Neural cell (in vitro differentiated cells): Measurements from ENCODE around the gene ARF3. TPM values are rescaled to one million over a fixed set of nuclear protein-coding genes. Genes with fewer than 3 reads are reported as not detected.
A peak's percentile ranks its signal among the peaks of the same experiment; 100 is the strongest.

Source experiments
- H2AFZ ChIP-seq: fragments of 200-600, 300-800 bp; sonication (generic), shearing (Covaris generic); 2 replicates; pipeline ENCODE4 v1.6.0; 2014; ENCODE audit warnings: low read depth, mild to moderate bottlenecking, antibody characterized with exemption, low read length, moderate library complexity
- H3F3A ChIP-seq: fragments of 200-600 bp; shearing (Covaris generic); 2 replicates; pipeline ENCODE4 v1.6.1; 2016; ENCODE audit warnings: mild to moderate bottlenecking, moderate library complexity, mixed read lengths, antibody characterized with exemption, low read length; ENCODE audit not compliant: insufficient read depth, poor library complexity, severe bottlenecking
- H3K27ac ChIP-seq: fragments of 200-600, 300-800 bp; sonication (generic), shearing (Covaris generic); 2 replicates; pipeline ENCODE4 v1.5.1; 2014; ENCODE audit warnings: mild to moderate bottlenecking, low read length, moderate library complexity
- H3K27me3 ChIP-seq: fragments of 300-800, 200-600 bp; sonication (generic), shearing (Covaris generic); 2 replicates; pipeline ENCODE4 v1.6.0; 2014; ENCODE audit warnings: mild to moderate bottlenecking, low read depth, low read length, moderate library complexity; ENCODE audit not compliant: insufficient read depth
- H3K36me3 ChIP-seq: fragments of 300-800, 200-600 bp; sonication (generic), shearing (Covaris generic); 2 replicates; pipeline ENCODE4 v1.5.1; 2014; ENCODE audit warnings: mild to moderate bottlenecking, antibody characterized with exemption, low read length, moderate library complexity; ENCODE audit not compliant: insufficient read depth
- H3K4me2 ChIP-seq: fragments of 300-800, 200-600 bp; sonication (generic), shearing (Covaris generic); 2 replicates; pipeline ENCODE4 v1.6.0; 2014; ENCODE audit warnings: mild to moderate bottlenecking, low read length
- H3K4me3 ChIP-seq: fragments of 300-800, 200-600 bp; sonication (generic), shearing (Covaris generic); 2 replicates; pipeline ENCODE4 v1.5.1; 2014; ENCODE audit warnings: mild to moderate bottlenecking, low read length, moderate library complexity
- H3K79me2 ChIP-seq: fragments of 200-600 bp; shearing (Covaris generic); replicated peaks from 2 replicates; pipeline ENCODE4 v1.6.0; 2014; ENCODE audit warnings: mild to moderate bottlenecking, low read length, moderate library complexity; ENCODE audit not compliant: insufficient read depth
- H3K9ac ChIP-seq: fragments of 300-800, 200-600 bp; sonication (generic), shearing (Covaris generic); 2 replicates; pipeline ENCODE4 v1.6.1; 2016; ENCODE audit warnings: mild to moderate bottlenecking, low read length, mixed read lengths
- H3K9me2 ChIP-seq: fragments of 200-600 bp; shearing (Covaris generic); 2 replicates; pipeline ENCODE4 v1.6.1; 2016; ENCODE audit warnings: mild to moderate bottlenecking, low read length, mixed read lengths; ENCODE audit not compliant: insufficient read depth
- H3K9me3 ChIP-seq: fragments of 200-600, 300-800 bp; sonication (generic), shearing (Covaris generic); 2 replicates; pipeline ENCODE4 v1.6.1; 2016; ENCODE audit warnings: mild to moderate bottlenecking, mixed run types, low read length, moderate library complexity, mixed read lengths
- H4K20me1 ChIP-seq: fragments of 200-600 bp; shearing (Covaris generic); 2 replicates; pipeline ENCODE4 v1.6.1; 2016; ENCODE audit warnings: mild to moderate bottlenecking, mixed run types; ENCODE audit not compliant: insufficient read depth
- CTCF ChIP-seq: fragments of 450-650 bp; IDR thresholded peaks from 2 replicates; pipeline ENCODE4 v1.5.1; 2014; ENCODE audit warnings: antibody characterized with exemption, mild to moderate bottlenecking, moderate library complexity; ENCODE audit not compliant: poor library complexity, severe bottlenecking
- EP300 ChIP-seq: fragments of 450-650 bp; conservative IDR thresholded peaks from 2 replicates; pipeline ENCODE4 v1.6.1; 2014; ENCODE audit warnings: antibody characterized with exemption, mild to moderate bottlenecking, moderate library complexity; ENCODE audit not compliant: poor library complexity, severe bottlenecking
- EZH2 ChIP-seq: fragments of 200-600, 300-800 bp; shearing (Covaris generic), sonication (generic); IDR thresholded peaks from 2 replicates; pipeline ENCODE4 v1.6.1; 2014; ENCODE audit warnings: antibody characterized with exemption, low read length, borderline replicate concordance, mild to moderate bottlenecking; ENCODE audit not compliant: insufficient read depth, poor library complexity, severe bottlenecking
- MXI1 ChIP-seq: fragments of 450-650 bp; conservative IDR thresholded peaks from 2 replicates; pipeline ENCODE4 v1.6.1; 2014; ENCODE audit warnings: antibody characterized with exemption, mild to moderate bottlenecking; ENCODE audit not compliant: poor library complexity, severe bottlenecking
- POLR2AphosphoS5 ChIP-seq: IDR thresholded peaks from 2 replicates; pipeline ENCODE4 v1.6.1; 2012
- RAD21 ChIP-seq: fragments of 450-650 bp; conservative IDR thresholded peaks from 2 replicates; pipeline ENCODE4 v1.6.1; 2014; ENCODE audit warnings: antibody characterized with exemption, mild to moderate bottlenecking, moderate library complexity
- REST ChIP-seq: IDR thresholded peaks from 2 replicates; pipeline ENCODE4 v1.6.1; 2012; ENCODE audit warnings: borderline replicate concordance
- SMC3 ChIP-seq: fragments of 450-650 bp; conservative IDR thresholded peaks from 2 replicates; pipeline ENCODE4 v1.6.1; 2014; ENCODE audit warnings: antibody characterized with exemption, mild to moderate bottlenecking, moderate library complexity; ENCODE audit not compliant: poor library complexity
- TAF1 ChIP-seq: IDR thresholded peaks from 2 replicates; pipeline ENCODE4 v1.6.1; 2012; ENCODE audit warnings: low read depth
- polyA plus RNA-seq: library from polyadenylated mRNA; depleted of rRNA; stranded (reverse); fragments of >200 nt; gene quantifications from 2 replicates; pipeline ENCODE4 v1.2.3, GENCODE V29; 2014

ARF3 gene
- polyA plus RNA-seq, 1 donor from 2014 or later, result 114 TPM

GRCh38 chr12:48934312-48934706 is 23.0 kb downstream of the ARF3 start:
- no peak for TF ChIP-seq TAF1
- TF ChIP-seq REST, result no peak
- peak; percentile 25 for TF ChIP-seq RAD21
- peak; percentile 26 for TF ChIP-seq CTCF
- no peak for TF ChIP-seq POLR2AphosphoS5
- no peak for TF ChIP-seq SMC3
- TF ChIP-seq MXI1, result no peak
- no peak for TF ChIP-seq EP300
- TF ChIP-seq EZH2, result no peak
- no peaks in the 10 kb centered on the region for H3F3A ChIP-seq
- H3K27ac ChIP-seq, result no peak overlapping the region
- no peak overlapping the region for H3K4me3 ChIP-seq
- no peaks in the 10 kb centered on the region for H3K9me3 ChIP-seq
- no peaks in the 10 kb centered on the region for H3K79me2 ChIP-seq
- peaks cover 7% of the 10 kb centered on the region for H3K36me3 ChIP-seq
- H3K4me2 ChIP-seq, result no peak overlapping the region
- H3K27me3 ChIP-seq, result no peaks in the 10 kb centered on the region
- H4K20me1 ChIP-seq, result no peaks in the 10 kb centered on the region
- H2AFZ ChIP-seq, result no peak overlapping the region
- H3K9ac ChIP-seq, result no peak overlapping the region
- H3K9me2 ChIP-seq, result no peaks in the 10 kb centered on the region

- TF ChIP-seq POLR2AphosphoS5, result no peak
- TF ChIP-seq RAD21, result no peak
- TF ChIP-seq EP300, result no peak
- TF ChIP-seq EZH2, result no peak
- no peak for TF ChIP-seq REST
- no peak for TF ChIP-seq MXI1
- TF ChIP-seq TAF1, result no peak
- no peak for TF ChIP-seq CTCF
- no peak for TF ChIP-seq SMC3
- Histone ChIP-seq H3K27me3 (no peaks in the 10 kb centered on the region), H3K27ac (no peak overlapping the region), H3K9me3 (no peaks in the 10 kb centered on the region), H4K20me1 (no peaks in the 10 kb centered on the region), H3K9ac (no peak overlapping the region), H3K79me2 (no peaks in the 10 kb centered on the region), H2AFZ (no peak overlapping the region), H3K9me2 (no peaks in the 10 kb centered on the region), H3K36me3 (peaks cover 7% of the 10 kb centered on the region), H3F3A (no peaks in the 10 kb centered on the region), H3K4me3 (no peak overlapping the region), H3K4me2 (no peak overlapping the region)
These were observed 23.5 kb downstream of the ARF3 start for GRCh38 chr12:48933664-48934311.
